ENCODE results near the gene PDZRN4. TPM values are rescaled to one million over a fixed set of nuclear protein-coding genes. Genes with fewer than 3 reads are reported as not detected.

Gene PDZRN4
- total RNA-seq: 1 to 10 TPM in 2 of 4 donors, under 1 TPM in 2; 0.42 to 4.4 (median 2.4) TPM

GRCh38 chr12:41188058-41188840 lies at the start of gene PDZRN4:
Gene PDZRN4, plus strand, starts transcription at chr12:41188320.
- peaks cover 31% of the 10 kb centered on the region for H3K27me3 ChIP-seq
- H3K4me1 ChIP-seq: peaks cover 26% of the 10 kb centered on the region
- TF ChIP-seq POLR2A (IDR thresholded peaks at IDR 0.05) (no peak), POLR2AphosphoS5 (IDR thresholded peaks at IDR 0.05) (no peak), EP300 (IDR thresholded peaks at IDR 0.05) (no peak), CTCF (IDR thresholded peaks at IDR 0.05) (no peak)
- peak within 1 kb of the TSS; percentile 57 for H3K4me3 ChIP-seq
- peak within 1 kb of the TSS; percentile 88 for H3K27ac ChIP-seq
- 20% methylated on average over 38 of the region's 67 CpGs for WGBS
- peak in 1 of 2 donors; percentile 80 for DNase-seq (ENCODE audit: low spot score in 2 of 2)
- H3K36me3 ChIP-seq: no peaks in the 10 kb centered on the region
- H3K9me3 ChIP-seq: no peaks in the 10 kb centered on the region

- H3K9me3 ChIP-seq: no peaks in the 10 kb centered on the region
- no peak for DNase-seq (ENCODE audit: low spot score in 2 of 2)
- no peak for TF ChIP-seq POLR2A (IDR thresholded peaks at IDR 0.05)
- TF ChIP-seq POLR2AphosphoS5 (IDR thresholded peaks at IDR 0.05): no peak
- no peak for TF ChIP-seq CTCF (IDR thresholded peaks at IDR 0.05)
- no peak for TF ChIP-seq EP300 (IDR thresholded peaks at IDR 0.05)
- H3K4me1 ChIP-seq: no peaks in the 10 kb centered on the region
- no peaks in the 10 kb centered on the region for H3K27me3 ChIP-seq
- no peak overlapping the region for H3K27ac ChIP-seq
- H3K4me3 ChIP-seq: no peak overlapping the region
- H3K36me3 ChIP-seq: no peaks in the 10 kb centered on the region
Observed at GRCh38 chr12:41140117-41140516, 48.0 kb upstream of the PDZRN4 start.

GRCh38 chr12:41141104-41141503 lies 47.0 kb upstream of the PDZRN4 start:
- no peak for DNase-seq (ENCODE audit: low spot score in 2 of 2)
- no peaks in the 10 kb centered on the region for H3K36me3 ChIP-seq
- no peaks in the 10 kb centered on the region for H3K27me3 ChIP-seq
- H3K4me3 ChIP-seq: no peak overlapping the region
- H3K4me1 ChIP-seq: no peaks in the 10 kb centered on the region
- no peak overlapping the region for H3K27ac ChIP-seq
- no peak for TF ChIP-seq CTCF (IDR thresholded peaks at IDR 0.05)
- 86% methylated on average over 2 of the region's 2 CpGs for WGBS
- H3K9me3 ChIP-seq: no peaks in the 10 kb centered on the region

- Histone ChIP-seq H3K27me3 (no peaks in the 10 kb centered on the region), H3K36me3 (no peaks in the 10 kb centered on the region), H3K27ac (no peak overlapping the region), H3K4me1 (no peaks in the 10 kb centered on the region), H3K4me3 (no peak overlapping the region), H3K9me3 (no peaks in the 10 kb centered on the region)
- TF ChIP-seq EP300 (IDR thresholded peaks at IDR 0.05) (no peak), CTCF (IDR thresholded peaks at IDR 0.05) (no peak)
- no peak for DNase-seq (ENCODE audit: low spot score in 2 of 2)
- 62% methylated on average over 1 of the region's 1 CpG for WGBS
Observed at GRCh38 chr12:41142376-41142775, 45.7 kb upstream of the PDZRN4 start.

GRCh38 chr12:41151793-41152192 lies 36.3 kb upstream of the PDZRN4 start:
- DNase-seq (ENCODE audit: low spot score in 2 of 2): no peak
- WGBS: 55% methylated on average over 3 of the region's 3 CpGs
- H3K4me3 ChIP-seq: no peak overlapping the region

More at GRCh38 chr12:41151793-41152192, 36.3 kb upstream of the PDZRN4 start:
- no peaks in the 10 kb centered on the region for H3K9me3 ChIP-seq
- no peaks in the 10 kb centered on the region for H3K4me1 ChIP-seq
- no peak overlapping the region for H3K27ac ChIP-seq
- H3K36me3 ChIP-seq: no peaks in the 10 kb centered on the region
- TF ChIP-seq EP300 (IDR thresholded peaks at IDR 0.05): no peak
- TF ChIP-seq CTCF (IDR thresholded peaks at IDR 0.05): no peak
- no peak for TF ChIP-seq POLR2AphosphoS5 (IDR thresholded peaks at IDR 0.05)
- no peak for TF ChIP-seq POLR2A (IDR thresholded peaks at IDR 0.05)
- no peaks in the 10 kb centered on the region for H3K27me3 ChIP-seq

Measured in suprapubic skin (tissue), 4 donors.